Right lobe of liver (tissue), 6 donors: Measurements from ENCODE around the gene EFNA3. TPM values are rescaled to one million over a fixed set of nuclear protein-coding genes. Genes with fewer than 3 reads are reported as not detected.
A peak's percentile ranks its signal among the peaks of the same experiment; 100 is the strongest.

ENCODE experiments used
- ATAC-seq, 4 donors: fragments of 200-7000 bp; cut with Tn5 transposase; one replicate each; pipeline ENCODE4 v1.9.1; 2020; ENCODE audit warnings: mild to moderate bottlenecking in 4 of 4, moderate library complexity in 4 of 4
- DNase-seq, 3 donors: peaks; one replicate each; pipeline ENCODE4 v3.0.0-alpha.2; 2020
- H3K27ac ChIP-seq, 3 donors: fragments of 200-600 bp; one replicate each; pipeline ENCODE4 v1.8.0; 2022
- H3K27me3 ChIP-seq, 2 donors: fragments of 200-600 bp; one replicate each; pipeline ENCODE4 v1.8.0; 2022
- H3K36me3 ChIP-seq, 4 donors: fragments of 200-600 bp; sonication (generic) in 1 of 4; one replicate each; pipeline versions ENCODE4 v1.5.1 to v1.8.0; 2017 to 2022; ENCODE audit warnings: control low read depth in 1 of 4
- H3K4me1 ChIP-seq, 4 donors: fragments of 200-600 bp; sonication (generic) in 1 of 4; one replicate each; pipeline versions ENCODE4 v1.5.1 to v1.8.0; 2017 to 2022; ENCODE audit warnings: control low read depth in 1 of 4
- H3K4me3 ChIP-seq, 3 donors: fragments of 200-600 bp; one replicate each; pipeline ENCODE4 v1.8.0; 2022
- H3K9me3 ChIP-seq, 4 donors: fragments of 200-600 bp; sonication (generic) in 1 of 4; one replicate each; pipeline versions ENCODE4 v1.5.1 to v1.8.0; 2017 to 2022; ENCODE audit warnings: control low read depth in 1 of 4
- POLR2A ChIP-seq: fragments of 450-650 bp; IDR thresholded peaks from one replicate; pipeline ENCODE4 v1.6.1; 2017; ENCODE audit warnings: antibody characterized with exemption, mild to moderate bottlenecking
- WGBS: methylation state at CpG from one replicate; pipeline ENCODE4 v1.1.6; 2018; ENCODE audit warnings: low coverage, low lambda C conversion rate; ENCODE audit not compliant: insufficient coverage; ENCODE audit errors: missing lambda C conversion rate; 5-methylcytosine and 5-hydroxymethylcytosine counted together
- intact Hi-C, 2 donors: fragments of 100-400 bp; cut with DNase I; formaldehyde crosslinking; loops; one replicate each; pipeline versions ENCODE4 v1.11.2 to v1.14.1; 2022
- total RNA-seq, 6 experiments: library from RNA; depleted of rRNA in 2 of 6; stranded (reverse); fragments of >200 nt in 2 of 6; fragmentation: NEBNext Ultra II Directional in 3 of 6; extraction: Animal tissue kit (Norgen Biotek cat#: 25700) in 3 of 6; gene quantifications; one replicate each; pipeline versions ENCODE4 v1.1.0 to v1.2.4, GENCODE V29; 2016 to 2023
- TF ChIP-seq, protein P1 (sequence below), 4 donors: fragments of 200-600 bp in 3 of 4; fragments of 450-650 bp in 1 of 4; IDR thresholded peaks; one replicate each; pipeline versions ENCODE4 v1.5.1 to v1.8.0; 2016 to 2022; ENCODE audit warnings: antibody characterized with exemption in 4 of 4, mild to moderate bottlenecking in 2 of 4
- donor health status: DM: no; HTN: yes; CAD: no.
- donor health status: DM: no; HTN: no; CAD: no.
- donor health status: DM: no; HTN: no; CAD: no.
- donor health status: DM: no; HTN: yes; CAD: no.
- donor health status: DM: no; HTN: yes; CAD: no.

Gene EFNA3
- total RNA-seq, 6 experiments from 2014 or later = 0.26 to 4.0 (median 2.5) TPM

DNA sequence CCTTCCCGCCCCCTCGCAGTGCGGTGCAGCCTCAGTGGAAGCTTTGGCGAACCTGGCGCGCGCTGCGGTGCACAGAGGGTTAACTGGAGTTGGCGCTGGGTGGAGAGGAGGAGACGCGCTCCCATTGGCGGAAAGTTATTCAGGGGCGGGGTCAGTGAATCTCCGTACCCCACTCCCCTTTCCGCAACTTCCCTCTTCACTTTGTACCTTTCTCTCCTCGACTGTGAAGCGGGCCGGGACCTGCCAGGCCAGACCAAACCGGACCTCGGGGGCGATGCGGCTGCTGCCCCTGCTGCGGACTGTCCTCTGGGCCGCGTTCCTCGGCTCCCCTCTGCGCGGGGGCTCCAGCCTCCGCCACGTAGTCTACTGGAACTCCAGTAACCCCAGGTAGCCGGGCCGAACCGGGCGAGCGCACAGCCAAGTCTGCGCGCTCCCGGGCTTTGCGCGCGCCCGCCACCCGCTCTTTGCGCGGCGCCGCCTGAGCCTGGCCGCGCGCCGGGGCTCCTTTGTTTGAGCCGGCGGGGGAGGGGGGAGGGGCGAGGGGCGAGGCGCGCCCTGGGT, 15.0 kb upstream of the EFNA3 start, which contains the start of gene EFNA4:
EFNA4 (plus strand) TSS at position 191 of the 561 bp plus-strand sequence; CDS start at position 275, 84 bp downstream.
- Histone ChIP-seq H3K27ac (peak within 1 kb of the TSS; percentile 20 to 65 (median 53)), H3K36me3 (no peaks in the 10 kb centered on the region), H3K27me3 (no peaks in the 10 kb centered on the region), H3K4me3 (peak within 1 kb of the TSS; percentile 70 to 92 (median 75)), H3K4me1 (peaks cover 0 to 27% (median 14%) of the 10 kb centered on the region in 4 donors), H3K9me3 (no peaks in the 10 kb centered on the region)
- intact Hi-C loops = no loop called here
- DNase-seq (peak; percentile 84 to 91 (median 88)), ATAC-seq (peak; percentile 85 to 91 (median 89))
- WGBS = 0% methylated on average over 15 of the region's 57 CpGs
- TF ChIP-seq, protein P1, sequence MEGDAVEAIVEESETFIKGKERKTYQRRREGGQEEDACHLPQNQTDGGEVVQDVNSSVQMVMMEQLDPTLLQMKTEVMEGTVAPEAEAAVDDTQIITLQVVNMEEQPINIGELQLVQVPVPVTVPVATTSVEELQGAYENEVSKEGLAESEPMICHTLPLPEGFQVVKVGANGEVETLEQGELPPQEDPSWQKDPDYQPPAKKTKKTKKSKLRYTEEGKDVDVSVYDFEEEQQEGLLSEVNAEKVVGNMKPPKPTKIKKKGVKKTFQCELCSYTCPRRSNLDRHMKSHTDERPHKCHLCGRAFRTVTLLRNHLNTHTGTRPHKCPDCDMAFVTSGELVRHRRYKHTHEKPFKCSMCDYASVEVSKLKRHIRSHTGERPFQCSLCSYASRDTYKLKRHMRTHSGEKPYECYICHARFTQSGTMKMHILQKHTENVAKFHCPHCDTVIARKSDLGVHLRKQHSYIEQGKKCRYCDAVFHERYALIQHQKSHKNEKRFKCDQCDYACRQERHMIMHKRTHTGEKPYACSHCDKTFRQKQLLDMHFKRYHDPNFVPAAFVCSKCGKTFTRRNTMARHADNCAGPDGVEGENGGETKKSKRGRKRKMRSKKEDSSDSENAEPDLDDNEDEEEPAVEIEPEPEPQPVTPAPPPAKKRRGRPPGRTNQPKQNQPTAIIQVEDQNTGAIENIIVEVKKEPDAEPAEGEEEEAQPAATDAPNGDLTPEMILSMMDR (IDR thresholded peaks at IDR 0.05) = no peak
- TF ChIP-seq POLR2A = peak; percentile 60

DNA sequence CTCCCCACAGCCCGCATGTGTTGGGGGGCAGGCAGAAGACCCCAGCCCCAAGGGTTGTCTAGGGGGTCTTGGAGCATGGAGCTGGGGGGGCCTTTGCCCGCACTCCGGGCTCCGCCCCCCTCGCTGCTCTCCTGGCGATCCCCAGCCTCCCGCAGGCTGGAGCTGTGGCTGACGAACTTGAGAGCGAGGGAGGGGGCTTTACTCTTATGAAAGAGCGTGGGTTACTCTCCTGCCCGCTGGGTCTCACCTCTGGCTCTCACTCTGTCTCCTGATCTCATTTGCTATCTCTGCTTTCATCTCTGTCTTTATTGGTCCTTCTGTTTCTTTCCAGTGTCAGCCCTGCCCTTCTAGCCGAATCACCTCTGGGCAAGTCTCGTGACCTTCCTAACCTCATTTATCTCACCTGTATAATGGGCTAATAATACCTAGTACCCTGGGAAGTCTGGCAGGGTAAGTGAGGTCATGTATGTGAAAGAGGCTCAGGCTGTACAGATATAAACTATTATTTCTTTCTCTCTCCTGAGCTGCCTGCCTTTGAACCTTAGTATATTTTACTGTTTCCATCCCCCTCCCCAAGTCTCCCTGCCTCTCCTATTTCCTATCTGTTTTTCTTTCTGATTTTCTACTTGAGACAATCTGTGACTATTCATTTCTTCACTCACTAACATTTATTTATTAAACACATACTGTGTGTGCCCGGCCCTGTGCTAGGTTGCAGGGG, 14.4 kb upstream of the EFNA3 start:
- Histone ChIP-seq H3K4me1 (peaks cover 0 to 27% (median 14%) of the 10 kb centered on the region in 4 donors), H3K27ac (peak overlapping the region in 1 of 3 donors; percentile 20), H3K9me3 (no peaks in the 10 kb centered on the region), H3K27me3 (no peaks in the 10 kb centered on the region), H3K36me3 (no peaks in the 10 kb centered on the region), H3K4me3 (peak overlapping the region; percentile 70 to 92 (median 75))
- TF ChIP-seq, protein P1 (IDR thresholded peaks at IDR 0.05) = no peak
- TF ChIP-seq POLR2A = no peak
- DNase-seq = no peak
- intact Hi-C loops = no loop called here
- ATAC-seq = peak in 2 of 4 donors; percentile 1 to 3
- 18% methylated on average over 5 of the region's 14 CpGs for WGBS

DNA sequence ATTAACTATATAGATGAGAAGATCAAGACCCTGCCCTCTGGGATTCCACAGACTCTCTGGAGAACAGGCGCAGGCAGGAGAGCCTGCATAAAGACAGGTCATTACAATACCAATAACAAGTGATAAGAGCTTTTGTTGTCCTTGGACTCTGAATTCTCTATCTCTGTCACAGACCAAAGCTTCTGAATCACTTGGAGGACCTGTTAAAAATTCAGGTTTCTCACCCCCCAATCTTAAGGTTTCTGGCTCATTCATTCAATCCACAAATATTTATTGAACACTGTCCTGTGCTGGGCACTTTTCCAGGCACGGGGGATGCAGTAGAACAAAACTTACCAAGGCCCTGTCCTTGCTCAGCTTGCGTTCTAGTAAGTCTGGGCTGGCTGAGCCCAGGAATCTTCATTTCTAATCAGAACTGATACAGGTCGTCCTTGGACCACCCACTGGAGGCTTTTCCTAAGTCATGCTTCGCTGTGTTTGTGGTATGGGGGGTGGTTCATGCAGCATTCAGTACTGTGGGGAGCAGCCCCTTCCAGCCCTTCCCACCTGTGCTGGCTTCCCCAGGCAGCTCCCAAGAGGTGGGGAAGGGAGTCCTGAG, 13.7 kb upstream of the EFNA3 start:
- TF ChIP-seq, protein P1 (IDR thresholded peaks at IDR 0.05) = no peak
- no peak for TF ChIP-seq POLR2A
- peaks cover 0 to 27% (median 14%) of the 10 kb centered on the region in 4 donors for H3K4me1 ChIP-seq
- ATAC-seq (no peak), DNase-seq (no peak)
- 44% methylated on average over 4 of the region's 5 CpGs for WGBS
- no peaks in the 10 kb centered on the region for H3K27me3 ChIP-seq
- H3K36me3 ChIP-seq = no peaks in the 10 kb centered on the region
- H3K4me3 ChIP-seq = no peak overlapping the region
- H3K27ac ChIP-seq = no peak overlapping the region
- intact Hi-C loops = no loop called here
- H3K9me3 ChIP-seq = no peaks in the 10 kb centered on the region

DNA sequence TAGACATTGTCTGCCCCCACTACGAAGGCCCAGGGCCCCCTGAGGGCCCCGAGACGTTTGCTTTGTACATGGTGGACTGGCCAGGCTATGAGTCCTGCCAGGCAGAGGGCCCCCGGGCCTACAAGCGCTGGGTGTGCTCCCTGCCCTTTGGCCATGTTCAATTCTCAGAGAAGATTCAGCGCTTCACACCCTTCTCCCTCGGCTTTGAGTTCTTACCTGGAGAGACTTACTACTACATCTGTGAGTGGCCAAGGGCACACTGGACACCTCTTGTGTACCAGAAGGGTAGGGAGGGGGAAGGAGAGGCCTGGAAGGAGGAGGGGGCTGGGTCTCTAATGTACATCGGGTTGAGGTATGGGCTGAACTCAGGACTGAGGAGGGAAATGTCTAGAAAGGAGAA, 11.9 kb upstream of the EFNA3 start:
- no peak for TF ChIP-seq POLR2A
- TF ChIP-seq, protein P1 (IDR thresholded peaks at IDR 0.05) = no peak
- Histone ChIP-seq H3K4me3 (no peak overlapping the region), H3K27me3 (no peaks in the 10 kb centered on the region), H3K9me3 (no peaks in the 10 kb centered on the region), H3K4me1 (peaks cover 0 to 39% (median 11%) of the 10 kb centered on the region in 4 donors), H3K27ac (no peak overlapping the region), H3K36me3 (no peaks in the 10 kb centered on the region)
- ATAC-seq = no peak
- DNase-seq = no peak
- intact Hi-C loops = no loop called here
- WGBS = 86% methylated on average over 1 of the region's 8 CpGs
